NCI-H774 (cell line): ENCODE results near the gene PLA2G2F.

Experiments used
- DNase-seq: peaks from one replicate; lab custom pipeline; 2025; lab: John Stamatoyannopoulos, UW

The PLA2G2F gene

DNA sequence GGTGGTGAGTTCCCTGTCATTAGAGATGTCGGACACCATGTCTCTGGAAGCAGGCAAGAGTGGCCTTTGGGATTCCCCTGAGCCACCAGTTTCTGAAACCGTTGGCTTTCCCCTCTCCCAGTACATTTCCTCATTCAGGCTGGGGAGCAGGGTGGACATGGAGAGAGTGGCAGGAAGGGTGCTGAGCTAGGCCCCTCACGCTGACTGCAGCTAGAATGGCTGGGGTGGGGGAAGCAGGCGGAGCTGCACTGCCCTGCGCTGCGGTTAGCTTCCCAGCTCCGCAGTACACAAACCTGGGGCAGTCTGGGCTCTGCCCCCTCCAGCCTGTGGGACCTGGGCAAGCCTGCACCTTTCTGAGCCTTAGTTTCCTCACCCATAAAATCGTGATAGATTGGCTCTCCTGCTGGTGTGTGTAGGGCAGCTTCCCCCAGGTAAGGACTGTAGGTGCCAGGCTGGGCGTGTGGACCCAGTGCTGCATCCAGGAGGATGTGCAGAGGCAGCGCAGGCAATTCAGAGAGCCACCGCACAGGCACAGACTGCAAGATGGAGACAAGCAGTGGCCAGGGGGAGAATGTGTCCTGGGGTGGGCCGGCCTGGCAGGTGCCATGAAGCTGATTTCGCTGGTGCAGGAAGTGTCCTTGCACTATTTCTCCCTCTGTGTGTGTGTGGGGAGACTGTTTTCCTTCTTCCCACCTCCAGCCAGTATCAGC is 3.0 kb downstream of the PLA2G2F start:
- no peak for DNase-seq

DNA sequence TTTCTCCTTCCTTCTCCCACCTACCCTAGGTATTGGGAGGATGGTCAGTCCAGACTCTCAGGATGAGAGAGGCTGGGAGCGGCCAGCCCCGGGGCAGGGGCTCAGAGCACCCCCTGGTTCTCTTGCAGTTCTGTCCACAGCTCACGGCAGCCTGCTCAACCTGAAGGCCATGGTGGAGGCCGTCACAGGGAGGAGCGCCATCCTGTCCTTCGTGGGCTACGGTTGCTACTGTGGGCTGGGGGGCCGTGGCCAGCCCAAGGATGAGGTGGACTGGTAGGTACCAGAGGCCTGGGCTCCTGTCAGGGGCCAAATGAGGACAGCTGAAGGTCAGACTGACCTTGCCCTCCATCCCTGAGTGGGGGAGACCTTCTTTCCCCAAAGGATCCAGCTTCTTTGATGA is 4.2 kb downstream of the PLA2G2F start:
- no peak for DNase-seq

DNA sequence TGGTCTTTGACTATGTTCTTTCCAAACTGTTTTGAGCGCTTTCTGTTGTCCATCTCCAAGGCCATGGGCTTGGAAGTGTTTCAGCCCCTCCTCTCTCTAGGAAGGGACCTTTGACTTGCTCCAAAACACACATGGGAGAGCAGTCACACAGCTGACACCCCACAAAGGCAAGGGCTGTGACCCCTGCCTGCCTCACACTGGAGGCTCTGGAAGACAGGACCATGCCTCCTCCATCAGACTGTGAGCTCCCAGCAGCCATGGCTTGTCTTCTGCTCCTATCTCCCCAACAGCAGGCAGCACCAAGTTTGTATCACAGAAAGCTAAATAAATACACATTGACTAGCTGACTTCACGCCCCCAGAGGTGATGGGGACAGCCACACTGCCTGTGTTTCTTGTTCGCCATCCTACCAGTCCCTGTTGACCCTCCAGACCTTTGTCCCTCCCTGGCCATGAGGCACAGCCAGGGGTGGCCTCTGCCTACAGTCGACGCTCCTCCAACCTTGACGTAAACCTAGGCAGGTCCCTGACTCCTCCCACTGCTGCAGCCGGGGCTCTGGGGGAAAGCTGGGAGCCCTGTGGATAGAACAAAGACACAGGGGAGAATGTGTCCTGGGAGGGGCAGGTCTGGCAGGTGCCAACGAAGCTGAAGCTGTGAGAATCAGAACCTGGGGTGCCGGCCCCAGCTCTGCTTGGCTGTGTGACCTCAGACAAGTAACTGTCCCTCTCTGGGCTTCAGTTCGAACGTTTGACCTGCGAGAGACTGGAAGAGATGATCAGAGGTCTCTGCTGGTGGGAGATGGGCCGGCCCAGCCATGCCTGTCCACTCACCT is 4.8 kb downstream of the PLA2G2F start:
- no peak for DNase-seq

DNA sequence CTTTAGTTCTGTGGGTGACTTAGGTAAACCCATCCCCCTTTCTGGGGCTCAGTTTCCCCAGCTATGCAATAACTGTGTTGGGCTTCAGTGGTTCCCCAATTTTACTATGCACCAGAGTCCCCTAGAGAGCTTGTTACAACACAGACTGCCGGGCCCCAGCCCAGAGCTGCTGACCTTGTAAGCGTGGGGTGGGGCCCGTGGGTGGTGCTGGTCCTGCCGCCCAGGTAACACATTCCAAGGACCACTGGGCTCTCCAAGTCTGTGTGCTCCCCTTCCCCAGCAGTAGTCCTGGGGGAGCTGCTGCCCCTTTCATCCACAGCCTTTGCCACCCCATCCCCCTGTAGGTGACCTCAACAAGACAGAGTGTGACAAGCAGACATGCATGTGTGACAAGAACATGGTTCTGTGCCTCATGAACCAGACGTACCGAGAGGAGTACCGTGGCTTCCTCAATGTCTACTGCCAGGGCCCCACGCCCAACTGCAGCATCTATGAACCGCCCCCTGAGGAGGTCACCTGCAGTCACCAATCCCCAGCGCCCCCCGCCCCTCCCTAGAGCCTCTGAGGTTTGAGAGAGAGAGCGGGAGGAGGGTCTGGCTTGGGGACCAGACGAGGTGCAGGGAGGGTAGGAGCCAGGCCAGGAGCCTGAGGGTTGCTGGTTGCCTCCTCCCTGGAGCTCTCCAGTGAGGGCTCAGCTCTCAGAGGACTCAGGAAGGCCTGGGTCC is 8.9 kb downstream of the PLA2G2F start:
- DNase-seq: no peak

DNA sequence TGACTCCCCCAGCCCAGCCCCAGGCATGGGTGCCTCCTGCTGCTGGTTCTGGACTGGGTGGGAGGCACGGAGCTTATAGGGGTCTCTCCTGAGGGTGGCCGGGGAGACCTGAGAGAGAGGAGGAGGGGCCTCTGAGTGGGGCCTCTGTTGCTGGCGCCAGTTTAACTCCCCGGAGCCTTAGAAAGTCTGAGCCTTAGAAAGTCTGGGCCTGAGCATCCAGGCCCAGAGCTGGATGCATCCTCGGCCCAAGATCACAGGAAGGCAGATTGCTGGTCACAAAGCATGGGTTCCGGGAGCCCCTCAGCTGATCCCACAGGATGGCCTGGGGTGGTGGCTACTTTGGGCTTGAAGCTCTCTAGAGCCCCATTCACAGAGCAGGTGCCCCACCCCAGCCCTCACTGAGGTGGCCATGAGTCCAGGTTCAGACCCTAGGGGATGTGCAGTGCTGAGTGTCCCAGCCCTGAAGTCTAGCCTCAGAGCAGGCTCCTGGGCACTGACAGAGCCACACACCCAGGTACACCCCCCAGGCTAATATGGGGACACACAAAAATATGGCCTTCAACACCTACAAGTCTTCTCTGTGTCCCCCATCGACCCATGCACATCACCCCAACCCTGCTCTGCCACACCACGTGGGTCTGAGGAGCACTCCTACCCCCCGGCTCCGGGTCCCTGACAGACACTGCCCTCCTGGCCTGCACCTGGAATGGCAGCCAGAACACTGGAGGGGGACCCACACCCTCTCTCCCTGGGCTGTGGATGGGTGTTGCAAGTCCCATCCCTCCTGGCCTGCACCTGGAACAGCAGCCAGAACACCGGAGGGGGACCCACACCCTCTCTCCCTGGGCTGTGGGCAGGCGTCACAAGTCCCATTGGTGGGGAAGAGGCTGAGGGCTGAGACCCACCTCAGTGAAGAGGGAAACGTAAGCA is 9.7 kb downstream of the PLA2G2F start:
- no peak for DNase-seq

DNA sequence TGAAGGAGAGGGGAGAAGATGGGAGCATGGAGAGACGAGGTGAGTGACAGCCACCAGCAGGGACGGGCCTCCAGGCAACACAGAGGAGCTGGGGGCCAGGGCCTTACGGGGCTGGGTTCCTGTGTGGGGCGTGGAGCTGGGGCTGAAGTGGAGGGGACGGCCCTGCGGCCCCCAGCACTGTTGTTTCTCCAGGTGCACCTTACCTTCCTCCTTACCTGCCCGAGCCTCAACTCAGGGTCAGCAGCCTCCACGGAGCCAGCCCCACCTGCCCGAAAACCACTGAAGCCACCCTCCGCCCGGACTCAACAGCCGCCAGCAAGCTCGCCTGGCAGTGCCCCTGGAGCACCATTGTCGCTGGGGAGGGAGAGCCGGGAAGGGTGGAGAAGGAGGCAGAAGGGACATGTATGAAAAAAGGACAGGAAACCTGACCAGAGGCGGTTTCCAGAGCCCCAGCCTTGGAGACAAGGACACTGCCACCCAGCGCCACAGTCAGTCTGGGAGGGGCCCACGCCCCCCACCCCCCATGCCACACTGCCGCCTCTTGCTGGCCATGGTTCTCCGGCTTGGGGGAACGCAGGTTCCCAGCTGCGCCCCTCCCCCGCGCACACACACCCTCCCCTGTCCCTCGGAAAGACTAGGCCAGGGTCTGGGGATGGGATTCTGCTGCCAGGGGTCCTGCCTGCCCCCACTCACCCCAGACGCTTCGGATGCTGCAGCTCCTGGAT is 10.6 kb downstream of the PLA2G2F start:
- DNase-seq: no peak

DNA sequence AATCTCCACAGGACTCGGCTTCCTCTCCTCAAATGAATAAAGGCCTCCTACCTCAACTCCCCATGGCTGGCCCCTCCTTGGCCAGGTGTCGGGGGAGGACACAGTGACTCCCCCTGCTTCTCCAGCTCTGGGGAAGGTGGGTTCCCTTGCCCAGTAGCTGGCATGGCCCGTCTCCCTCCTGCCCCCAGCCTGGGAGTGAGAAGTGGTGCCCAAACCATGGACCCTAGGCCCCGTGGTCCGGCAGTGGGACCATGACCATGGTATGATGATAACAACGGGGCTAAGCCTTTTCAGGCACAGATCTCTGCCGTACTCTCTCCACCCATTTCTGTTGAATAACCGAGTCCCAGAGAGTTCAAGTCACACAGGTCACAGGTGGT is 11.2 kb downstream of the PLA2G2F start:
- no peak for DNase-seq

DNA sequence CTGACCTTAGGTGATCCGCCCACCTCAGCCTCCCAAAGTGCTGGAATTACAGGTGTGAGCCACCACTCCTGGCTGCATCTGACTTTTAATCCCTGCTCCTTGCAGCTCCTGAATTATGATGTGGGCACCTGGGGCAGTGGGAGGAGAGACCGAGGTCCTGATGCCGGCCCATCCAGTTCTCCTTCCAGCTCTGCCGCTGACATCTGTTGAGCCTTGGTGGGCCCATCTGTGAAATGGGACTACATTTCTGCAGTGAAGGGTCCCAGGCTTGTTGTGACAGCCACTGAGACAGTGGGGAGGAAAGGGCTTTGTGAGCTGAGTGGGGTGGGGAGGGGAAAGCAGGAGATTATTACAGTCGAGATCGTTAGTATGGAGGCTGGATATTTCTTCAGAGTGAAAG is 11.8 kb downstream of the PLA2G2F start:
- DNase-seq: no peak

DNA sequence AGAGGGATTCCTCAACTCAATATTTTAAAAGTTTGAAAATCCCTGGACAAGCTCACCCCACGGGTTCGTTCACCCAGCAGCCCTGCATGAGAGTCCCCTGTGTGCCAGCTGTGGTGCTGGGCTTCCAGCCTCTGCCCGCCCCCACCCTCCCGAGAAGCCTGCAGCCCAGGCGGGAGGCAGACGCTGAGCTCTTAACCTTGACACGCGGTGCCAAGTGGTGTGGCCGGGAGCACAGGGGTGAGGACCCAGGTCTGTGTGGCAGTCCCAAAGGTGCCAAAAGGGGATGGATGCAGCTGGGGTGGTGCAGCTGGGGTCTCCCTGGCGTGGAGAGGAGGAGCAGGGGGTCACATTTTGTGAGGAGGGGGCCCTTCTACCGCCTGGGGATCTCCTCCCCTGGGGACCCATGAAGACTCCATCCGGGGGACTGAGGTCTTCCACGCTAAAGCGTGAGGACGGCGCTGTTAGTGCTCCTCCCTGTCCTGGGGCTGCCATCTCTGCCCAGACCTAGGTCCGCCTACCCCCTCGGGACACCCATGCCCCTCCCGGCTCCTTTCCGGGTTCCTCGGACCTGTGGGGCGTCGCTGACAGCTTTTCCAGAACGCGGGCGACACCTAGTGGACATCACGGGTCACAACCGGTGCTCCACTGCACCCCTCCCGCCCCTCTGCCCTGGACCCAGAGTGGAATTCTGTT is 12.9 kb downstream of the PLA2G2F start:
- peak; percentile 14 for DNase-seq

DNA sequence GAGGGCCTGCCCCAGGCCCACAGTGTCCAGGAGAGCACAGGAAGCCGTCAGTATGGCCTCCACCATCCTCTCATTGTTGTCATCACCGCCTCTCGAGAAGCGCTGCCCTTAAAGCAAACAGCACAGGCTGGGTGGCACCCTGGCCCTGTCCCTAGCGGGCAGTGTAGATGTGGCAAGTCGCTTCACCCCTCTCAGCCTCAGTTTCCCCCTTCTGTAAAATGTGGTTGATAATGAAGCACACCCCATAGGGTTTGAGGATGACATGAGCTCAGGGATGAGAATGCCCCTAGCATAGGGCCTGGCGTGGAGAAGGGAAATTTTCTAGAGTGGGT is 13.4 kb downstream of the PLA2G2F start:
- DNase-seq: no peak

DNA sequence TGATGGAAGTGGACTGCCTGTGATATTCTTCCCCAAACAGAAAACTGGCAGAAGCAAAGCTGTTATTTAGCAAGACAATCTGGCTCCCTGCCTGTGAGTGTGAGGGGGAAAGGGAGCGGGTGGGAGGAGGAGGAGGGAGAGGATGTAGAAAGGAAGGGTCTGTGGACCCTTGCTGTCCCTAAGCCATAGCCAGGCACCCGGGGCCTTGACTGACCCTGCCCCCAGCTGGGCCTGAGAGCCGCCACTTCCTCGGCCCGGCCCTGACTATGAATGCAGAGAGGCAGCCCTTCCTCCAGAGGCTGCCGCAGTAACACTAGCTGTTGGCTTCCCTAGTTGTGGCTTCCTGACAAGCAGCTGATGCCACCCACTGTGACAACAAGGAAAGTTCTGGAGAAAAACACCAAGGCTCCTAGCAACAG is 13.9 kb downstream of the PLA2G2F start:
- DNase-seq: no peak

DNA sequence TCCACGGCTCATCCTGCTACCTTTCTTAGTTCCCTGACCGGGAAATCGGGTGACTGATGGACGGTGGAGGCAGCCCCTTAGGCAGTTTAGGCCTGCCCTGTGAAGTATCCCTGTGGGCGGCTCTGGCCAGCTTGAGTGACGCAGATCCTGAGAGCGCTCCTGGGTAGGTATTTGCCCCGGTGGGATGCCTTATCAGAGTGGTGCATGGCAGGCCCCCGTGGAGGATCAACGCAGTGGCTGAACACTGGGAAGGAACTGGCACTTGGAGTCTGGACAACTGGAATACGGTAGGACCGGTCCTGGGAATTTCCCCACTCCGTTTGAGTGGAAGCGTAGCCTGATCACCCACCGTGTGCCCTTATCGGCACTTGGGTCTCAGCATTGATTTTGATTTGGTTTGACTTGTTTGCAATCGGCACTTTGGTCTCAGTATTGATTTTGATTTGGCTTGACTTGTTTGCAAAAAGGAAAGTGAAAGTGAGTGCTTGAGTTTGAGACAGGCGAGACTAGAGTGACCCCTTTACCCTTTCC is 15.2 kb downstream of the PLA2G2F start:
- no peak for DNase-seq

DNA sequence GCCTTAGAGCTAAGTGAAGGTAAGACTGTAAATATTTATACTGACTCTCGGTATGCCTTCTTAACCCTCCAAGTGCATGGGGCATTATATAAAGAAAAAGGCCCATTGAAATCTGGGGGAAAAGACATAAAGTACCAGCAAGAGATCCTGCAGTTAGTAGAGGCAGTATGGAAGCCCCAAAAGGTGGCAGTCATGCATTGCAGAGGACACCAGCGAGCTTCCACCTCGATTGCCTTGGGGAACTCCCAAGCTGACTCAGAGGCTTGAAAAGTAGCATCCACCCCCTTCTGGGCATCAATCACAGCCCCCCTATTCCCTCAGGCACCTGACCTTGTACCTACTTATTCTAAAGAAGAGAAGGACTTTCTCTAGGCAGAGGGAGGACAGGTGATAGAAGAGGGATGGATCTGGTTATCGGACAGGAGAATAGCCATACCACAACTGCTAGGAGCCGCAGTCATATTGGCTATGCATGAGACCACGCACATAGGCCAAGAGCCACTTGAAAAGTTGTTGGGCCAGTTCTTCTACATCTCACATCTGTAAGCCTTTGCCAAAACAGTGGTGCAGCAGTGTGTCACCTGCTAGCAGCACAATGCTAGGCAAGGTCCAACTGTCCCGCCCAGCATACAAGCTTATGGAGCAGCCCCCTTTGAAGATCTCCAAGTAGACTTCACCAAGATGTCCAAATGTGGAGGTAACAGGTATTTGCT is 19.4 kb downstream of the PLA2G2F start:
- no peak for DNase-seq

DNA sequence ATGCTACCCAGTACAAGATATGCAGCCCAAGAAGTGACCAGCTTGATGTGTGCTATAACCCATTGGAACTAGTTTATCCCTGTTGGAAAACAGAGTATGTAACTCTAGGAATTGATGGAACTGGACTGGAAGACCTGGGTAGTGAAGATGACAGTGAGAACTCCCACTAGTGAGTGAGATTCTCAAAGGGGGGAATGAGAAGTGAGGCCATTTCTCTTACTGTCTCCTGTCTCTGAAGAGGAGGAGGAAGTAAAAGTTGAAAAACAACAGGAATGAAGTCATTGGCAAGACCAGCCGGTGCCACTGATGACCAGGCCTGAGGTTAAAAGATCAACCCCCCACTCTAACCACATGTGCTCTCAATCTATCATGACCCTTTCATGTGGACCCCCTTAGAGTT is 20.9 kb downstream of the PLA2G2F start:
- no peak for DNase-seq

DNA sequence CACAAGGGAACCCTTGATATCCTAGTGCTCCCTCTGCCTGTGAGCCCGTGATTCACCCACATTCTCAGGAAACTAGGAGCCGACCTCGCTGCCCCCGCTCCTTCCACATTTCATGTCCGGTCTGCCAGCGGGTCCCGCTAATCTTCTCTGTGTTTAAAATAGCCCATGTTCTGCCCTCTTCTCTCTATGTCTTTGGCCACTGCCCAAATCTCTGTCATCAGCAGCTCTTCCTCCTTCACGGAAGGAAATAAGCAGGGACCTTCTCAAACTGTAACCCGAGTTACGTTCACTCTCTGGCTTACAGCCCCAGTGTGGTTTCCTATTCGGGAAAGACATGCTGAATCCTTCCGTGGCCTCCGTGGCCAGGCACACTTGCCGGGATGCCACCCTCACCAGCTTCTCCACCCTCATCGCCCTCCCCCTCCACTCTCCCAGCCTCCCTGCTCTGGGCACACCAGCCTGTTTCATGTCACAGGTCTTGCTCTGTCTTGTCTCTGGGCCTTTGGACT is 25.6 kb downstream of the PLA2G2F start:
- DNase-seq: no peak

DNA sequence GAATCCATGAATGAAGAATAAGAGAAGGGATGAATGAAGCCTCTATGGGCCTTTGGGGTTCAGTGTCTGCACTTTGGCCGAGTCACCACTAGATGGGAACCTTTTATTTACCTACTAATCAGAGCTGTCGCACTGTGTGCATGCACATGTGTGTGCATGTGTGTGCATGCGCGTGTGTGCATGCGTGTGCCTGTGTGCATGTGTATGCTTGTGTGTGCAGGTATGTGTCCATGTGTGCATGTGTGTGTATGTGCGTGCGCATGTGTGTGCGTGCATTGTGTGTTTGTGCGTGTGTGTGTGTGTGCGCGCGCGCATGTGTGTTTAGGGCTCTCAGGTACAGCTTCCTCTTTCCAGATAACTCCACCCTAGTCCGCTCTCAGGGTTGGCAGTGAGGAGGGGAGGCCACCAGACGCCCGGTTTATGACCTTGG is 26.4 kb downstream of the PLA2G2F start:
- DNase-seq: no peak

DNA sequence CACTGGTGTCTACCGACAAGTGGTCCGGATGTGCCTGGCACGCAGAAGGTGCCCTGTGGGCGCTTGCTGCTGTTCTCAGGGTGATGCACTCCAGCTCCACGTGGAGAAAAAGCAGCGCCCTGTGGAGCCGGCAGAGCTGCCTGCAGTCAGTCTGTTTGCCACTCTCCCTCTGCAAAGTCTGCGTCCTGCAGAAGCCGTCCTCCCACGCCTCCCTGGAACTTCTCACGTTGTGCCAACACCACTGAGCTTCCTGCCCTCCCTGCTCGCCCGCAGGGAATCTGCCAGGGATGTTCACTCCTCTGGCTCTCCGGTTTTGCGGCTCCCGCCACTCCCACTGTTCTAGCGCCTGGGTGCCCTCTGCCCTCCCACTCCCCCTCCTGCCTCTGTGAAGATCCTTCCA is 26.9 kb downstream of the PLA2G2F start:
- no peak for DNase-seq

DNA sequence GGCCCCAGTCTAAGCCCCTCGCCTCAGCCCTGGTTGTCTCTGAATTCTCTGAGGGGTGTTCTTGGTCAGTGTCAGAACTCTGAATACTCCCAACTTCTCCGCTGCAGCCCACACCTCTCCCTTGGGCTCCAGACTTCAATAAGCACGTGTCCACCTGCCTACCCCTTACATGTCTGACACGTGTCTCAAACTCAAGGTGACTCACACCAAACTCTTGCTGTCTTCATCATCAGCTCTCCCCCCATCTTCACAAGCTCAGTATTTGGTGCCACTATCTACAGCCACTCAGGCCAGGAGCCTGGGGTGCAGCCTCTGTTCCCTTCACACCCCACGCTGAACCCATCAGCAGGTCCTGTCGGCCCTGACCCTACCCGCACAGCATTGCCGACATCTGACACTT is 28.0 kb downstream of the PLA2G2F start:
- no peak for DNase-seq
